Measurements from ENCODE around the gene C8G. TPM values are rescaled to one million over a fixed set of nuclear protein-coding genes. Genes with fewer than 3 reads are reported as not detected.

C8G gene
- total RNA-seq, 1 donor from 2014 or later, result 1.6 TPM

DNA sequence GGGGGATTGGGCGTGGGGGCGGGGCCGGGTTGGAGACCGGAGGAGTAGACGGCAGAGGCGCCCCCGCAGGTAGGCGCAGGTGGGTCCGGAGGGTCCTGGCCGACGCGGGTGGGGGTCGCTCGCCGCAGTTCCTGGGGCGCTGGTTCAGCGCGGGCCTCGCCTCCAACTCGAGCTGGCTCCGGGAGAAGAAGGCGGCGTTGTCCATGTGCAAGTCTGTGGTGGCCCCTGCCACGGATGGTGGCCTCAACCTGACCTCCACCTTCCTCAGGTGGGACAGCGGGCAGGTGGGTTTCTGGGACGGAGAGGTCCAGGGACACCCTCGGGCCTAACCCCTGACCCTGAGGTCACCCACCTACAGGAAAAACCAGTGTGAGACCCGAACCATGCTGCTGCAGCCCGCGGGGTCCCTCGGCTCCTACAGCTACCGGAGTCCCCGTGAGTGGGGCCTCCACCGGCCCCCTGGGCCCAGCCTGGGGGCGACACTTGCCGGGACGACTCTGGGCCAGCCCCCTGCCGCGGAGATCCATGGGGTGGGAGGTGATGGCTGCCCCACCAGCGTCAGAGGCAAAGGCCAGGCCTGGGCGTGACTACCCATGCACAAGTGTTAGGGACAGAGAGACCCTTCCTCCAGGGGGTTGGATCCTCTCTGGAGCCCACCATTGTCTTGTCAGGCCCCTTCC is 34.0 kb downstream of the C8G start:
- TF ChIP-seq, protein P1, sequence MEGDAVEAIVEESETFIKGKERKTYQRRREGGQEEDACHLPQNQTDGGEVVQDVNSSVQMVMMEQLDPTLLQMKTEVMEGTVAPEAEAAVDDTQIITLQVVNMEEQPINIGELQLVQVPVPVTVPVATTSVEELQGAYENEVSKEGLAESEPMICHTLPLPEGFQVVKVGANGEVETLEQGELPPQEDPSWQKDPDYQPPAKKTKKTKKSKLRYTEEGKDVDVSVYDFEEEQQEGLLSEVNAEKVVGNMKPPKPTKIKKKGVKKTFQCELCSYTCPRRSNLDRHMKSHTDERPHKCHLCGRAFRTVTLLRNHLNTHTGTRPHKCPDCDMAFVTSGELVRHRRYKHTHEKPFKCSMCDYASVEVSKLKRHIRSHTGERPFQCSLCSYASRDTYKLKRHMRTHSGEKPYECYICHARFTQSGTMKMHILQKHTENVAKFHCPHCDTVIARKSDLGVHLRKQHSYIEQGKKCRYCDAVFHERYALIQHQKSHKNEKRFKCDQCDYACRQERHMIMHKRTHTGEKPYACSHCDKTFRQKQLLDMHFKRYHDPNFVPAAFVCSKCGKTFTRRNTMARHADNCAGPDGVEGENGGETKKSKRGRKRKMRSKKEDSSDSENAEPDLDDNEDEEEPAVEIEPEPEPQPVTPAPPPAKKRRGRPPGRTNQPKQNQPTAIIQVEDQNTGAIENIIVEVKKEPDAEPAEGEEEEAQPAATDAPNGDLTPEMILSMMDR (IDR thresholded peaks at IDR 0.05; ENCODE audit: insufficient read depth, low read depth, low read length), result no peak
- no peak for TF ChIP-seq EZH2 (IDR thresholded peaks at IDR 0.05; ENCODE audit: insufficient read depth, low read length)
- H3K27ac Mint-ChIP-seq (ENCODE audit: unreplicated experiment), result no peak overlapping the region
- H3K4me1 Mint-ChIP-seq (ENCODE audit: low read depth, unreplicated experiment), result no peaks in the 10 kb centered on the region
- H3K27me3 Mint-ChIP-seq (ENCODE audit: low read depth, unreplicated experiment), result peaks cover 21% of the 10 kb centered on the region
- Histone ChIP-seq H3K9ac (ENCODE audit: low read length) (no peak overlapping the region), H3K36me3 (ENCODE audit: insufficient read depth, low read length) (no peaks in the 10 kb centered on the region), H3K4me3 (ENCODE audit: insufficient read depth, low read depth, low read length) (no peak overlapping the region), H3K4me1 (ENCODE audit: insufficient read depth, low read length) (peaks cover 5% of the 10 kb centered on the region), H4K20me1 (ENCODE audit: insufficient read depth, low read length) (no peaks in the 10 kb centered on the region), H3K79me2 (ENCODE audit: insufficient read depth, low read length) (no peaks in the 10 kb centered on the region), H3K9me3 (ENCODE audit: insufficient read depth, low read depth, low read length) (no peaks in the 10 kb centered on the region), H3K27me3 (ENCODE audit: insufficient read depth, low read length) (peaks cover 4% of the 10 kb centered on the region), H3K4me2 (ENCODE audit: low read length) (no peak overlapping the region), H2AFZ (ENCODE audit: low read depth, low read length) (no peak overlapping the region), H3K27ac (ENCODE audit: low read depth, low read length) (no peak overlapping the region)
- FAIRE-seq (no peak), DNase-seq (ENCODE audit: low read depth) (no peak)
- H3K36me3 Mint-ChIP-seq (ENCODE audit: low read depth, unreplicated experiment), result peaks cover 3% of the 10 kb centered on the region
- no peaks in the 10 kb centered on the region for H3K9me3 Mint-ChIP-seq (ENCODE audit: unreplicated experiment)
- H3K4me3 Mint-ChIP-seq (ENCODE audit: unreplicated experiment), result no peak overlapping the region

DNA sequence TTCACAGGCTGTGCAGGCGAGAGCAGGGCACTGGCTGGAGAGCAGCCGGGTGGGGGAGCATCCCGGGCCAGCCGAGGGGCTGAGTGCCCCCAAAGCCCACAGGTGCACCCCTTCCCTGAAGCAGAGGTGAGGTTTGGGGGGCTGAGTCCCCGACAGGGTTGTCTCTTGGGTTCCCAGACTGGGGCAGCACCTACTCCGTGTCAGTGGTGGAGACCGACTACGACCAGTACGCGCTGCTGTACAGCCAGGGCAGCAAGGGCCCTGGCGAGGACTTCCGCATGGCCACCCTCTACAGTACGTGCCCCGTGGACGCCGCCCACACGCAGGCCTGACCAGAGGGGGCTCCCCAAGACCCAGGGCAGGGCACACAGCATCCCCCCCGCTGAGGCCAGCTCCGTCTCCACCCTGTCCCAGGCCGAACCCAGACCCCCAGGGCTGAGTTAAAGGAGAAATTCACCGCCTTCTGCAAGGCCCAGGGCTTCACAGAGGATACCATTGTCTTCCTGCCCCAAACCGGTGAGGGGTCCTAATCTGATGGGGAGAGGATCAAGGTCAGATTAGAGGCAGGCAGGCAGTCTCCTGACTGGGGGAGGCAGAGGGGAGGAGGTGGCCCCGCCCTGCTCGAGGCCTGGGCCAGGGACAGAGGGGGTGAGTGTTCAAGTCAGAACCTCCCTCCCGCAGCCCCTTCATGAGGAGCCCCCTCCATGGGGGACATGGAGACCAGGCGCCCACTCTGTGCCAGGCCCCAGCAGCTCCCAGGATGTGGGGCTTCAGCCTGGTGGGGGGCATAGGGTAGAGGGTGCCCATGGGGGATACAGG is 34.9 kb downstream of the C8G start:
- Mint-ChIP-seq H3K4me1 (ENCODE audit: low read depth, unreplicated experiment) (no peaks in the 10 kb centered on the region), H3K27me3 (ENCODE audit: low read depth, unreplicated experiment) (peaks cover 23% of the 10 kb centered on the region), H3K27ac (ENCODE audit: unreplicated experiment) (no peak overlapping the region), H3K4me3 (ENCODE audit: unreplicated experiment) (no peak overlapping the region), H3K9me3 (ENCODE audit: unreplicated experiment) (no peaks in the 10 kb centered on the region), H3K36me3 (ENCODE audit: low read depth, unreplicated experiment) (peaks cover 3% of the 10 kb centered on the region)
- Histone ChIP-seq H3K4me3 (ENCODE audit: insufficient read depth, low read depth, low read length) (no peak overlapping the region), H3K9ac (ENCODE audit: low read length) (no peak overlapping the region), H3K27me3 (ENCODE audit: insufficient read depth, low read length) (peaks cover 11% of the 10 kb centered on the region), H3K9me3 (ENCODE audit: insufficient read depth, low read depth, low read length) (no peaks in the 10 kb centered on the region), H3K79me2 (ENCODE audit: insufficient read depth, low read length) (no peaks in the 10 kb centered on the region), H4K20me1 (ENCODE audit: insufficient read depth, low read length) (no peaks in the 10 kb centered on the region), H2AFZ (ENCODE audit: low read depth, low read length) (no peak overlapping the region), H3K4me1 (ENCODE audit: insufficient read depth, low read length) (peaks cover 5% of the 10 kb centered on the region), H3K4me2 (ENCODE audit: low read length) (no peak overlapping the region), H3K36me3 (ENCODE audit: insufficient read depth, low read length) (no peaks in the 10 kb centered on the region), H3K27ac (ENCODE audit: low read depth, low read length) (no peak overlapping the region)
- TF ChIP-seq, protein P1 (IDR thresholded peaks at IDR 0.05; ENCODE audit: insufficient read depth, low read depth, low read length), result no peak
- TF ChIP-seq EZH2 (IDR thresholded peaks at IDR 0.05; ENCODE audit: insufficient read depth, low read length), result no peak
- FAIRE-seq (no peak), DNase-seq (ENCODE audit: low read depth) (no peak)
